GM18868 (cell line): ENCODE data around the gene USP2.

ENCODE experiments used
- ATAC-seq: cut with Tn5 transposase; IDR thresholded peaks from one replicate; pipeline ENCODE4 v1.9.1; 2021; ENCODE audit warnings: mild to moderate bottlenecking, moderate library complexity; ENCODE audit not compliant: unreplicated experiment

Gene USP2

DNA sequence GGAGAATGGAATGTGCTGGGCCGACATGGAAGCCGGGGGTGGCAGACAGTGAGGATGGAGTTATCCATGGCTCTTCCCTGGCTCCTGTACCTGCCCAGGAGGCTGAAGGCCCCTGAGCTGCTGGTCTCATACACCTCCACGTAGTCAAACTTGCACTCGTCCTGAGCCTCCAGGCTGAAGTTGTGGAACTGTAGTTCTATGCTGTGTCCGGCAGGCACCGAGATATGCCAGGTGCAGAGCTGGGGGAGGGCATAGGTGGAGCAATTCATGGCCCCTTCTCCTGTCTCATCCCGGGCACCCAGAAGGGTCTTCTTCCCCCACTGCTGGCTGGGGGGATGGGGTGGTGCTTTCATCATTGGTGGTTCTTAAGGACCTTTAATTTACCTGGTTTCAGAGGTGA, 37.8 kb downstream of the USP2 start:
- ATAC-seq, result no peak

DNA sequence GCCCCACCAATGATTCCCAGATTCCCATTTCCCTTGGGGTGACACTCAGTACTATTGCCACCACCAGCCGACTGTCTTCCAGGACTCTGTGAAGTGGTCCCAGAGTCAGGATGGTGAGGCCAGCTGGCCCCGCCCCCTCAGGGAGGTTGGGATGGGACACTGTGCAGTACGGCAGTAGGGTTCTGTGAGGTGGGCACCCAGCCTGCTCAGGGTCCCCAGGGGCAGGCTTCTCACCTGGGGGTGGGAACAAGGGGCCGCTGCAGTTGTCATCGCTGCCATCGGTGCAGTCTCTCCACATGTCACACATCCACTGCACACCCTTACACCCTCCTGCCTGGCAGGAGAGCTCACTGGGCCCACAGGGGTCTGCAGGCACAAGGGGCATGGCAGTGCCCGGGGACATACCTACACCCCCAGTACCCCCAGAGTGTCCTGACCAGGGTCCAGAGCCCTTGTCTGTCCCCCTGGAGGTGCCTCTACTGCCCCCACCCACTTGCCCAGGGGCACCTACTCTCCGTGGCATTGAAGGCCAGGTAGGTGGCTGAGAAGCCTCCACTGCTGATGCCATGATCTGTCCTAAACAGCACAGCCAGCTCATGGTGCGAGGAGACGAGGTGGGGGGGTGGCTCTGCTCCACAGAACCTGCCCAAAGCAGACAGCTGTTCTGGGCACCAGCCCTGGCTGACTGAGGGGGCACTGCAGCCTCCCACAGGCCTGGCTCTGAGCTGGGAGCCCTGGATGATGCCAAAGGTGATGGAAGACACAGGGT, 38.9 kb downstream of the USP2 start:
- no peak for ATAC-seq

DNA sequence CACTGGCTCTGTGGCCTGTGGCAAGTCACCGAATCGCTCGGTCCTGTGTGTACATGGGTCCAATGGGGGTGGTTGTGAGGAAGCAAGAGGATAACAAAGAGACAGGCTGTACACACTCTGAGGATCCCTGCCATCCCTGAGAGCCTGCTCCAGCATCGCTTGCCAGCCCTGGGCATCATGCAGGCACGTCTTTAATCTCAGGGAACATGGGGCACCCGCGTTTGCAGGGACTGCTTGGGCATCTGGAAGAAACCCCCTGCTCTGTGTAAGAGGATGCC, 39.5 kb downstream of the USP2 start:
- ATAC-seq, result no peak

DNA sequence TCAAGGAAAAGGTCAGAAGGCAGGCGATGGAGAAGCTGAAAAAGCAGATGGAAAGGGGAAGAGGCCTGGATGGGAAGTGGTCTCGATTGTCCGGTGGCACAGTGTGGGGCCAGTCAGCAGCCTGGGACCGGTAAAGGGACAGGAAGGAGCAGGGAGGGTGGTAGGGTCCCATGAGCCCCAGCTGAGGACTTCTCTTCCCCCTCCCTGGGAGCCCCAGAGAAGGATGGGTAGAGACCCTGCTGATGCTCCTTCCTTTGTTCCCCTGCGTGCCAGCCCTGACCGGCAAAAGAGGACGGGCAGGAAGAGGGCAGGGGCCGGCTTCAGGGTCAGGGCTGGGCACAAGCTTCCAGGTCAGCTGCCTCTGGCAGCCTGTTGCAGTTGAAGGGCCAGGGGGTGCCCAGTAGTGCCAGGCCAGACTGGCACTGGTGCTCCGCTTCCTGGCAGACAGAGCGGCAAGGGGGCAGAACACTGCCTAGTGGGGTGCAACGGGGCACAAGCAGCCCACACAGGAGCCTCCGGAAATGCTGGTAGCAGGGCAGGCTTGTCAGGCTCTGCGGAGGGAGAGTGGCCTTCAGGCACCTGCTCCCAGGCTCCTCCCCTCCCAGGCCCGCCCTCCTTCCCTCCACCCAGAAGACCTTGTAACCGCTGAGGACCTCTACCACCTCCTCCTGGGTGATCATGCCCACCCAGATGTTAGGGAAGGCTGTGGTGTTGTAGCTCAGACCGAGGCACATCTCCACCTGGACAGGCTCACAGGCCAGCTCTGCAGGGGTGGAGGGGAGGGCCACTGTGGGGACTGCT, 40.1 kb downstream of the USP2 start:
- no peak for ATAC-seq

DNA sequence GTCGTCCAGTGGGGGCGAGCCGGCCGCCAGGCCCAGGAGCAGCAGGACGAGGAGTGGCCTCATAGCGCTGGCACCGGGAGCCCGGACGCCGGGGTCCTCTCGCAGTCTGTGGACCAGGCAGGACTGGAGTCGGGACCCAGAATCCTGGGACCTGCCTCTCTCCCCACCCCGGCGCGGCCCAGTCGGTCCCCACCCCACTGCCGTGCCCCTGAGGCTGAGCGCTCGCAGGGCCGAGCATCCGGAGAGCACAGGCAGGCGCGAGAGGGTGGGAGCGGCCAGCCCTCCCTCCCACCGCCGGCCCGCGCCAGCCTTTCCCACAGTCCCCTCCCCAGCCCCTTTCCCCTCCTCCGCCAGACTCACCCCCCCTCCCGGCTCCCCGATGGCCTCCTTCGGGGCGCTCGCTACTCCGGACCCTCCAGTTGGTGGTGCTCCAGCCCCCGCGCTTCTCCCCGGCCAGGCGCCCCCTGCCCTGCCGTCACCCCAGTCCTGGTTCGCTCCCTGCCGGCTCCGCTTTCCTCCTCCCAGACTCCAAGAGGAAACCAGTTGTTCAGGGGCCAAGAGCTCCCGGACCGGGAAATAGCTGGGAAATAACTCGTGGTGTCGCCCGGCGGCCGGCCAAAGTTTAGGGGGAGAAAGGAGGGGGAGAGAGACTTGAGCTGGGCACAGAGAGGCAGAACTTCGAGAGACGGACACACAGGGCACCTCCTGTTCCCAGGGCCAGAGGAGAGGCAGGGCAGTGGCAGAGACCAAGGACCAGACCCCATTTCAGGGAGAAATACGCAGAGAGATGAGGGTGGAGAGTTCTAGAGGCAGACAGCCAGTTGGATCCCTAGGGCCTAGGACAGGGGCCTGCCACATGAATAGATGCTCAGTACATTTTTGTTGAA, 40.9 kb downstream of the USP2 start, which contains the start of gene C1QTNF5:
C1QTNF5 (minus strand) TSS at position 549 of the 887 bp plus-strand sequence; CDS start at position 63, 486 bp downstream.
- no peak for ATAC-seq

DNA sequence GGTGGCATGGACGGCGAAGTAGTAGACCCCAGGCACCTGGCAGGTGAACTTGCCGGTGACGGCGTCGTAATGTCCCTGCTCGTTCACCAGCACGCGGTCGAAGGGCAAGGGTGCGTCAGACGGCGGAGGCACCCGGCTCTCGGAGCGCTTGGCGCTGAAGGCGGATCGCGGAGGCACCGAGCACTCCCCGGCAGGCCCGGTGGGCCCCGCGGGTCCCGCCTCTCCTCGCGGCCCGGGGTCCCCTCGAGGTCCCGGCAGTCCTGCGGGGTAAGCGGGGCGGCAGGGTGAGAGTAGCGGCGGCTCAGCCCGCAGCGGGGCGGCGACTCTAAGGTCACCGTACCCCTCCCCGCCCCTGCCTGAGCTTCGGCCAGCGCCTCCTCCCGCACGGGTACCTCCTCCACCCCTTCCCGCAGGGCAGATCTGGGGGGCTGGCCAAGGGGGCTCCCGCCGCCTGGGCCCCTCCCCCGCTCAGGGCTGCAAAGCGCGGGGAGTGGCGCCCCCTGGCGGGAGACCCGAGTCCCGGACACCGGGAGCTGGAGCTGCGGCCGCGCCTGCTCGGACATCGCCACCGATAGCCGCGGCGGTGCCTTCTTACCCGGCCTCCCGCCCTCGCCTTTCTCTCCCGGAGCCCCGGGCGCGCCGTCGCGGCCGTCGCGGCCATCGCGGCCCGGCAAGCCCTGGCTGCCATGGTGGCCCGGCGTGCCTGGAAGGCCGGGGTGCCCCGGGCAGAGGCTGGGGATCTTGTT, 41.7 kb downstream of the USP2 start:
- no peak for ATAC-seq

DNA sequence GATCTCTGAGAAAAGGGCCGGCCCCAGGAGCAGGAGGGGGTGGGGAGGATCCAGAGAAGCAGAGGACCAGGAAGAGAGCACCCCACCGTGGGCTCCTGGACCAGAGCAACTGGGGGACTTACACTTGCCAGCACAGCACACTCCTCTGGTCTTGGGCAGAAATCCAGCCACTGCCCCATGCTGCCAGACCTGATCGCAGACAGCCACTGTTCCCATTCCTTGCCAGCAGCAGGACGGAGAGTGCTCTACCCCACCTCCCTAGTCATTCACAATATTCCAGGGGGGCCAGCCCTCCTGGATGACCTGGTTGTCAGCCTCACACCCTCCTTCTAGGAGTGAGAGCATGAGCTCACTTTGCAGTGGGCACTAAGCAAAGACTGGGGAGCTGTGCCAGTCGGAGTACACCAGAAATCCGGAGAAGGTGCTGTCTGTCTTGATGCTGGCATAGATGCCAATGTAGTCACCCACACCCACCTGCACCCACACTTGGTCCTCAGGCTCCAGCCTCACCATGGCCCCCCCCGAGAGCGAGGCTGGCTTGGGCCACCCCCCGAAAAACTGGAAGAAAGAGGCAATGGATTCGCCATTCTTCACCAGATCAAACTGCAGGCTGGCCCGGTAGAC, 42.4 kb downstream of the USP2 start:
- ATAC-seq, result no peak

DNA sequence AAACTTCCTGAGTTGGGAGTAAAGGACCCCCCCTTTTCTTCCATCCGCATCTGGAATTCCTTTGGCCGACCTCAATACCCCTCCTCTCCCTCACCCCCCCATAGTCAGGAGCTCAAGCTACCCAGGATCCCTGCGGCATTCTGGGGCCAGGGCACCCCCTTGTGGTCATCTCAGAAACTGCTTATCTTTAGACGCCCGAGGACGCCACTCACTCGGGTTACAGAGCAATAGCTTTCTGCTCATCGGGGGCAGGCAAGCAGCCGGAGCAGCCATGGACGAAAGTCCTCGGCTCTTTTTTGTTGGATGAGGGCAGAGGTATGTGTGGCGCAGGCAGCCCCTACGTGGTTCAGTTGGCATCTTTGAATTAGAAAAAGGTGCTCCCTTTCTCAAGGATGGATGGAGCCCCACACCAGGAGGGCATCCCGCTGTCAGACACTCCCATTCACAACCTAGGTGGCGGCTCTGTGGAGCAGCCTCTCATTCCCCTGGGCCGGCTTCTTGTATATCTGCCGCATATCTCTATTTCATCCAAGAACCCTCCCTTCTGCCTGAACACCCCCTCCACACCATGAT, 43.1 kb downstream of the USP2 start:
- ATAC-seq, result peak; percentile 41

DNA sequence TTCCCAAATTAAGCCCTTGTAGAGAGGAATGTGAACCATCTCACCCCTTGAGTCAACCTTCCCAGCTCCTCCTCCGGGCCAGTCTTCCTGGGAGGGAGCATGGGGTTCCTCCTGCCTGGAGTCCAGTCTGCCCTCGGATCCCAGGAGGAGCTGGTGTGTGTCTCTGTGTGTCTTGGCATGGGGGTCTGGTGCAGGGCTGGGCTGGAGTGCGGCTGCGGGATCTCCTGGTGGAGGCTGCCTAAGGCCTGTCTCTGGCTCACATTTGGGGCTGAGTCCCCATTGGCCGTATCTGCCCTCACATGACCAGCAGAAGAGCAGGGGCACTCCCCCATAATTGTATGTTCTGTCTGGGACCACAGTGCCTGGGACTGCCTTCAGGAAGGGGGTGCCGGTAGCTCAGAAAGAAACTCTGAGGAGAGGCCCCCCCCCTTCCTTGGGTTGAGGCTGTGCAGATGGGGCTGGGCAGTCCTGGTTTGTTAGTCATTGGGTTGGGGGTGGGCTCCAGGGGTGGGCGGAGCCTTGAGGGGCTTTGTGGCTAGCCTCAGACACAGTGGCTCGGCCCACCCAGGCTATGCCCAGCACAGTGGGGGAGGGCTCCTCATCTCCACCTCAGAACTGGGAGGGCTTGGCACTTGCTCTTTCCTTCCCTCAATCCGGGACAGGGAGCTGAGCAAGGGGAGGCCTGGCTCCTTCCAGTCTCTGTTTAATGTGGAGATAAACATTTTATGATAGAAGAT, 43.7 kb downstream of the USP2 start:
- ATAC-seq, result no peak

DNA sequence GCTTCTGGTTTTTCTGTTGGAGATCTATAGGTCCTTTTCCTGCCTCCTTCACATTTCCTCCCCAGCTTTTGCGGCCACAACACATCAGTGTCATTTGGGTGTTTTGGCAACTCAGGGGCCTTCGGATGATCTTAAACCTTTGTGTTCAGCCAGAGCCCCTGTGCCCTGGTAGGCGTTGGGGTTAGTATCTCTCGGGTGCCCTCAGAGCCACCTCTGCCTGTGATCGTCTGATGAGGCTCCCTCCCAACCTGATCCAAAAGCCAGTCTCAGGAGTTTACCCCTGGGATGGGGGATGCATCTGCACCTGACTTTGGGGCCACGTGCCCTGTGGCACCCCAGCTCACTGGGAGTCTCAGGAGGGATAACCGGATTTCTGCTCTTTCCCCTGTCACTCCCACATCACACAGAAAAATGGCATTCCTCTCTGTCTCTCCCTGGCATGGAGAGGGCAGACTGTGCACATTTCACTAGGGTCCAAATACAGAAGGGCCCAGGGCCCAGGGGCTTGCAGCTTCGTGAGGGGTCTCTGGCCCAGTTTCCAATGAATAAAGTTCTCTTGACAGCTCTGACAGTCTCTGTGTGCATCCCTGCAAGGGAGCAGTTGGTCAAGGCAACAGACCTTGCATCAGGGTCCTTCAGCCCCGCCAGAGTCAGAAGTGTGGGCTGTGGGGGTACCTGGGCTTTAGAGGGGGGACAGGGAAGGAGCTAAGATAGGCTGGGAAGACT, 44.6 kb downstream of the USP2 start:
- ATAC-seq, result no peak

DNA sequence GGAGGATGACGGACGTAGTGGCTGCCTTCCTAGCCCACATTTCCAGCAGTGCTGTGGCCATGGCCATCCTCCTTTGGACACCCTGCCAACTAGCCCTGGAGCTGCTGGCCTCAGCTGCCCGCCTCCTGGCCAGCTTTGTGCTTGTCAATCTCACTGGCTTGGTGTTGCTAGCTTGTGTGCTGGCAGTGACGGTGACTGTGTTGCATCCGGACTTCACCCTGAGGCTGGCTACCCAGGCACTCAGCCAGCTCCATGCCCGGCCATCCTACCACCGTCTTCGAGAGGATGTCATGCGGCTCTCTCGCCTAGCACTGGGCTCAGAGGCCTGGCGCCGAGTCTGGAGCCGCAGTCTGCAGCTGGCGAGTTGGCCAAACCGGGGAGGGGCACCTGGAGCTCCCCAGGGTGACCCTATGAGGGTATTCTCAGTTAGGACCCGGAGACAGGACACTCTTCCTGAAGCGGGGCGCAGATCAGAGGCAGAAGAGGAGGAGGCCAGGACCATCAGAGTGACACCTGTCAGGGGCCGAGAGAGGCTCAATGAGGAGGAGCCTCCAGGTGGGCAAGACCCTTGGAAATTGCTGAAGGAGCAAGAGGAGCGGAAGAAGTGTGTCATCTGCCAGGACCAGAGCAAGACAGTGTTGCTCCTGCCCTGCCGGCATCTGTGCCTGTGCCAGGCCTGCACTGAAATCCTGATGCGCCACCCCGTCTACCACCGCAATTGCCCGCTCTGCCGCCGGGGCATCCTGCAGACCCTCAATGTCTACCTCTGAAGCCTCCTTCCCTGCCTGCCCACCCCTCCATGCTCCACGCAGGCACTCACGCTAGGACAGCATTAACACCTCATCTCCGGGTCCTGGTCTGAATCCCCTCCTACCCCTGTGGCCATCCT, 45.6 kb downstream of the USP2 start:
- no peak for ATAC-seq

DNA sequence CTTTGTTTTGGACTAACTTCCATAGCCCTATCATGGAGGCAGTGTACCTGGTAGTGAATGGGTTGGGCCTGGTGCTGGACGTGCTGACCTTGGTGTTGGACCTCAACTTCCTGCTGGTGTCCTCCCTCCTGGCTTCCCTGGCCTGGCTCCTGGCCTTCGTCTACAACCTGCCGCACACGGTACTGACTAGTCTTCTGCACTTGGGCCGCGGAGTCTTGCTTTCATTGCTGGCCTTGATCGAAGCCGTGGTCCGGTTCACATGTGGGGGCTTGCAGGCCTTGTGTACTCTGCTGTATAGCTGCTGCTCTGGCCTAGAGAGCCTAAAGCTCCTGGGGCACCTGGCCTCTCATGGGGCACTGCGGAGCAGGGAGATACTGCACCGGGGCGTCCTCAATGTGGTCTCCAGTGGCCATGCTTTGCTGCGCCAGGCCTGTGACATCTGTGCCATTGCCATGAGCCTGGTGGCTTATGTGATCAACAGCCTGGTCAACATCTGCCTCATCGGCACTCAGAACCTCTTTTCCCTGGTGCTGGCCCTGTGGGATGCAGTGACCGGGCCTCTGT, 46.3 kb downstream of the USP2 start:
- no peak for ATAC-seq

DNA sequence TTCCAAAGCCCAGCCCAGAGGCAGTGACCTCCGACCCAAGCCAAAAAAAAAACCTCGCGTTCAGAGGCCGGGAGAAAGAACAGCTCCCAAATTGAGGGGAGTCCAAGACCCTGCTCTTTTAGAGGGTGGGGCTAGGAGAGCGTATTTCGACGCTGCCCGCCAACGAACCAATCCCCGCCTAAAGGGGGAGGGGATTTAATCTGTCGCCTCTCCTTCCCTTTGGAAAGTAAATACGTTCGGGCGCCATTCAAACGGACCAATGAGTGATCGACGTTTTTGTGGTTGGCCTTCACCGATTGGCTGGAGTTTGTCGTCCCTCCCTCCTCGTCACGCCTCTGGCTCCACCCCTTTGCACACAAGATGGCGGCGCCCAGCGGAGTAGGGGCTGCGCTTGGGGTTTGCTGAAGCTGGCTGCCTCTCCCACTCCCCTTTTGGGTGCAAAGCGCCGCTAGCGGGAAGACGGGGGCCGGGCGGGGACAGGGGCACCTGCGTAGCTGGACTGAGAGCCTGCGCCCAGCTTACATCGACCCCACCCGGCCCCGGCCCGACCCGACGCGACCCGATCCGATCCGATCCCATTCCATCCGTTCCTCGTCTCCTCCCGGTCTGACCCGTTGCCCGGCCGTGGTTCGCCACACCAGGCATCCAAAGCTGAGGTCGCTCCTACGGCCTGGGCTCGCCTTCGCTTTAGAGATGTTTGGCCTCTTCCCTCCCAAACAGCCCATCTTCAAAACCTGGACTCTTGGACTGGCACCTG, 47.1 kb downstream of the USP2 start, which contains the start of gene RNF26:
RNF26 (plus strand) TSS at position 354 of the 757 bp plus-strand sequence. CDS start 596 bp downstream, outside the sequence.
- ATAC-seq, result peak; percentile 90

DNA sequence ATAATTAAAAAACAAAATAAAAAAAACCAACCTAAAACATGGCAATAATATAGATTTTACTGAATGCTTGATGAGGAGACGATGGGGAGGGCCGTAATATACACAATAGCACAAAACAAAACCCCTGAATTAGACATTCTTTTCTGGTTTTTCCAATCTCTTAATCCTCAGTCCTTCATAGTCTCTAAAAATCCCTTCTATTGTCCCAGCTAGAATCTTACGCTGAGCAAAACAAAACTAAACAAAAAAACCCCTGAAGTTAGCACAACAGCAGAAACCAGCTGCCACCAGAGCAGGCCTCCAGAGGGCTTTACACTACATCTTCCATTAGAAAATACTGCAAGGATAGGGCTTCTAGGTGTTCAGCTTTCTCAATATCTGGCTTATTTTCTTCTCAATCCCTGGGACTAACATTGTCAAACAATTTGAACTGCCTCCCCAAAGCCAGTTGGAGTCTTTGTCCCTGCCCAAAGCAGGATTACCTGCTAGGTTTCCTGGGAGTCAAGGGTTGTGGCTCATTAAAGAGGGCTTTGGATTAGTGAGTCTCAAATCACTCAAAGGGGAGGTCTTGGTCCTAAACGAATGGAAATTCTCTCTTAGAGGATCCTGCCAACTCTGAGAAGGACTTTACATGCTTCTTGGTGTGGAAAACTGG, 49.3 kb downstream of the USP2 start:
- no peak for ATAC-seq

DNA sequence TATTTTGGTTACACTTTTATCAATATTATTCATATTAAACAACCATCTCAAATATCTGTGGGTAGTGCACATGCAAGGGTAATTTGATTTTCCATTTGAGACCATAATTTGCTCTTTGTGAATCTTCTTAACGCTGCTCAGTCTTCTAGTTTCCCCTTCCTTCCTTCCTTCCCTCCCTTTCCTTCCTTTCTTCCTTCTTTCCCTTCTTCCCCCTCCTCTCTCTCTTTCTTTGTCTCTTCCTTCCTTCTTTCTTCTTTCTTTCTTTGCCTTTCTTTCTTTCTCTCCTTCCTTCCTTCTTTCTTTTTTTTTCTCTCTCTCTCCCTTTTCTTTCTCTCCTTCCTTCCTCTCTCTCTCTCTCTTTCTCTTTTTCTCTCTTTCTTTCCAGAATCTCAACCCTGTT, 51.3 kb downstream of the USP2 start:
- no peak for ATAC-seq

DNA sequence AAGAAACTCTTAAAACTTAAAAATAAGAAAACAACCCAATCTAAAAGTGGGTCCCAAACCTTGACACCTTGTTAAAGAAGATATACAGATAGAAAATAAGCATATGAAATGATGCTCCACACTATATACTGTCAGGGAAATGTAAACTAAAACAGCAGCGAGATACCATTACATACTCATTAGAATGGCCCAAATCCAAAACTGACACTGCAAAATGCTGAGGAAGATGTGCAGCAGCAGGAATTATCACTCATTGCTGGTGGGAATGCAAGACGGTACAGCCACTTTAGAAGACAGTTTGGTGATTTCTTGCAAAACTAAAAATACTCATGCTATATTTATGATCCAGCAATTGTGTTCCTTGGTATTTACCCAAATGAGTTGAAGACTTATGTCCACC, 52.2 kb downstream of the USP2 start:
- ATAC-seq, result no peak
